CD4-positive, alpha-beta T cell (primary cell): ENCODE data around the gene MYCBP2. TPM values are rescaled to one million over a fixed set of nuclear protein-coding genes. Genes with fewer than 3 reads are reported as not detected.

Source experiments
- ATAC-seq: fragments of 200-7000 bp; cut with Tn5 transposase; one replicate; pipeline ENCODE4 v1.10.0; 2022; ENCODE audit warnings: mild to moderate bottlenecking; ENCODE audit not compliant: poor library complexity
- CTCF ChIA-PET: fragments of 350-600 bp; sonication (Branson Sonifier 250); formaldehyde crosslinking; loops from one replicate; lab custom pipeline; 2021; ENCODE audit warnings: antibody characterized with exemption, inconsistent platforms; lab: Charles Lee
- POLR2A ChIA-PET: fragments of 350-600 bp; sonication (Branson Sonifier 250); formaldehyde crosslinking; loops from one replicate; lab custom pipeline; 2021; ENCODE audit warnings: antibody characterized with exemption, inconsistent platforms; lab: Charles Lee
- DNase-seq, 14 experiments: peaks; one replicate each; pipeline ENCODE4 v3.0.0-alpha.2; 2013 to 2020; ENCODE audit warnings: mixed read lengths in 2 of 14
- H3K27ac ChIP-seq, 2 donors: one replicate each; pipeline versions ENCODE4 v1.5.1 to v1.7.0; 2013; ENCODE audit warnings: low read length in 2 of 2, low read depth in 1 of 2, mild to moderate bottlenecking in 1 of 2
- H3K27me3 ChIP-seq, 2 experiments: 1 replicate in 1 of 2; 2 replicates in 1 of 2; pipeline versions ENCODE4 v1.6.1 to v1.7.0; 2013; ENCODE audit warnings: low read length in 2 of 2, control low read depth in 1 of 2, mild to moderate bottlenecking in 1 of 2, moderate library complexity in 1 of 2; ENCODE audit not compliant: insufficient read depth in 2 of 2, control insufficient read depth in 1 of 2
- H3K36me3 ChIP-seq: one replicate; pipeline ENCODE4 v1.6.1; 2013; ENCODE audit warnings: low read length, control low read depth; ENCODE audit not compliant: insufficient read depth
- H3K4me1 ChIP-seq: one replicate; pipeline ENCODE4 v1.6.1; 2013; ENCODE audit warnings: low read length, control low read depth; ENCODE audit not compliant: insufficient read depth
- H3K4me3 ChIP-seq: one replicate; pipeline ENCODE4 v1.5.1; 2013; ENCODE audit warnings: mild to moderate bottlenecking, low read length, moderate library complexity
- H3K9me3 ChIP-seq, 2 experiments: 1 replicate in 1 of 2; 2 replicates in 1 of 2; pipeline versions ENCODE4 v1.6.1 to v1.7.0; 2013; ENCODE audit warnings: low read length in 2 of 2, mild to moderate bottlenecking in 2 of 2, control low read depth in 1 of 2, moderate library complexity in 1 of 2; ENCODE audit not compliant: control insufficient read depth in 1 of 2, insufficient read depth in 1 of 2
- H3K27ac Mint-ChIP-seq: one replicate; pipeline ENCODE4 v1.8.0; 2020; ENCODE audit warnings: mixed read lengths
- H3K27me3 Mint-ChIP-seq: one replicate; pipeline ENCODE4 v1.8.0; 2021; ENCODE audit warnings: mixed read lengths
- H3K36me3 Mint-ChIP-seq: one replicate; pipeline ENCODE4 v1.8.0; 2021; ENCODE audit warnings: low read depth, mixed read lengths
- H3K4me1 Mint-ChIP-seq: one replicate; pipeline ENCODE4 v1.8.0; 2021; ENCODE audit warnings: low read depth, mixed read lengths
- H3K4me3 Mint-ChIP-seq: one replicate; pipeline ENCODE4 v1.8.0; 2020; ENCODE audit warnings: mild to moderate bottlenecking, mixed read lengths
- H3K9me3 Mint-ChIP-seq: one replicate; pipeline ENCODE4 v1.8.0; 2020; ENCODE audit warnings: mixed read lengths
- intact Hi-C, 2 experiments: fragments of 100-400 bp; cut with DNase I in 1 of 2; cut with micrococcal nuclease in 1 of 2; formaldehyde crosslinking; loops; one replicate each; pipeline versions ENCODE4 v1.15.1 to v1.9.0; 2023 to 2025; cut with DNase I, micrococcal nuclease
- total RNA-seq, 174 experiments: library from RNA in 2 of 174; stranded (reverse) in 2 of 174; gene quantifications; one replicate each; pipeline ENCODE4 v1.2.3 and lab custom pipeline; 2021 to 2026
- TF ChIP-seq, protein P1 (sequence below): fragments of 200-600 bp; IDR thresholded peaks from one replicate; pipeline ENCODE4 v1.8.0; 2022; ENCODE audit warnings: antibody characterized with exemption, mild to moderate bottlenecking

MYCBP2 gene
- total RNA-seq, 2 experiments from 2014 or later, result 116 to 119 TPM

DNA sequence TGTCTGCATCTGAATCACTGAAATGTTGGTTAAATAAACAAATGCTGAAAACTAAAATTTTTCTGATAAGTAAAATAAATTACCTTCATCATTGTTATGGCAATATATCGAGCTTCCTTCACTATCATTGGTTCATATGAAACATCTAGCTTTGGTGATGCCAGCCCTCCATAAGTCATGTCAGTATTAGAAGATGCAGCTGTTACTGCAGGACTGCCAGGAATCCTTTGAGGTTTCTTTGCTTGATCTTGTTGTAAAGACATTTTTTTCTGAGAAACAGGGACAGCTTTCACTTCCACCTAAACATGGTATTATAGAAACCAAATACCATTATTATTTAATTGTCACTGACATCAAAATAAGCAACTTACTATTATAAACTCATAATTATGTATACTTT is 176.2 kb downstream of the MYCBP2 start:
- TF ChIP-seq, protein P1, sequence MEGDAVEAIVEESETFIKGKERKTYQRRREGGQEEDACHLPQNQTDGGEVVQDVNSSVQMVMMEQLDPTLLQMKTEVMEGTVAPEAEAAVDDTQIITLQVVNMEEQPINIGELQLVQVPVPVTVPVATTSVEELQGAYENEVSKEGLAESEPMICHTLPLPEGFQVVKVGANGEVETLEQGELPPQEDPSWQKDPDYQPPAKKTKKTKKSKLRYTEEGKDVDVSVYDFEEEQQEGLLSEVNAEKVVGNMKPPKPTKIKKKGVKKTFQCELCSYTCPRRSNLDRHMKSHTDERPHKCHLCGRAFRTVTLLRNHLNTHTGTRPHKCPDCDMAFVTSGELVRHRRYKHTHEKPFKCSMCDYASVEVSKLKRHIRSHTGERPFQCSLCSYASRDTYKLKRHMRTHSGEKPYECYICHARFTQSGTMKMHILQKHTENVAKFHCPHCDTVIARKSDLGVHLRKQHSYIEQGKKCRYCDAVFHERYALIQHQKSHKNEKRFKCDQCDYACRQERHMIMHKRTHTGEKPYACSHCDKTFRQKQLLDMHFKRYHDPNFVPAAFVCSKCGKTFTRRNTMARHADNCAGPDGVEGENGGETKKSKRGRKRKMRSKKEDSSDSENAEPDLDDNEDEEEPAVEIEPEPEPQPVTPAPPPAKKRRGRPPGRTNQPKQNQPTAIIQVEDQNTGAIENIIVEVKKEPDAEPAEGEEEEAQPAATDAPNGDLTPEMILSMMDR, result no peak
- ChIA-PET POLR2A (no interaction called here), CTCF (no interaction called here)
- no peak overlapping the region for H3K27ac ChIP-seq
- no peaks in the 10 kb centered on the region for H3K27me3 ChIP-seq
- no peak overlapping the region for H3K27ac Mint-ChIP-seq
- no peaks in the 10 kb centered on the region for H3K9me3 ChIP-seq
- no peaks in the 10 kb centered on the region for H3K4me1 Mint-ChIP-seq
- no peaks in the 10 kb centered on the region for H3K9me3 Mint-ChIP-seq
- no peak overlapping the region for H3K4me3 ChIP-seq
- H3K36me3 Mint-ChIP-seq, result peaks cover 82% of the 10 kb centered on the region
- ATAC-seq (no peak), DNase-seq (no peak)
- no peaks in the 10 kb centered on the region for H3K27me3 Mint-ChIP-seq
- H3K4me3 Mint-ChIP-seq, result no peak overlapping the region
- peaks cover 60% of the 10 kb centered on the region for H3K36me3 ChIP-seq
- no peaks in the 10 kb centered on the region for H3K4me1 ChIP-seq
- intact Hi-C loops, result no loop called here

DNA sequence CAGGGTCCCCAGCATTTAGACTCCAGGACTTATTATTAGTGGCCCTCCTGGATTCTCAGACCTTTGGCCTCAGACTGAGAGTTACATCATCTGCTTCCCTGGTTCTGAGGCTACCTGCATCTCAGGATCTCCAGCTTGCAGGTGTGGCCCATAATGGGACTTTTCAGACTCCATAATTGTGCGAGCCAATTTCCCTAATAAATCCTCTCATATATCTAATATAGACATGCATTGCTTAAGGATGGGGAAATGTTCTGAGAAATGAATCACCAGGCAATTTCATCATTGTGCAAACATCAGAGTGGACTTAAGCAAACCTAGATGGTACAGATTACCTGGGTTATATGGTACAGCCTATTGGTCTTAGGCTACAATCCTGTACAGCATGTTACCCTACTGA is 183.5 kb downstream of the MYCBP2 start:
- Mint-ChIP-seq H3K27ac (no peak overlapping the region), H3K27me3 (no peaks in the 10 kb centered on the region), H3K4me1 (no peaks in the 10 kb centered on the region), H3K36me3 (peaks cover 94% of the 10 kb centered on the region), H3K9me3 (no peaks in the 10 kb centered on the region), H3K4me3 (no peak overlapping the region)
- Histone ChIP-seq H3K4me1 (no peaks in the 10 kb centered on the region), H3K9me3 (no peaks in the 10 kb centered on the region), H3K27me3 (no peaks in the 10 kb centered on the region), H3K4me3 (no peak overlapping the region), H3K27ac (no peak overlapping the region), H3K36me3 (peaks cover 77% of the 10 kb centered on the region)
- no peak for ATAC-seq
- ChIA-PET POLR2A (no interaction called here), CTCF (no interaction called here)
- no peak for DNase-seq
- TF ChIP-seq, protein P1, result no peak
- intact Hi-C loops, result no loop called here

DNA sequence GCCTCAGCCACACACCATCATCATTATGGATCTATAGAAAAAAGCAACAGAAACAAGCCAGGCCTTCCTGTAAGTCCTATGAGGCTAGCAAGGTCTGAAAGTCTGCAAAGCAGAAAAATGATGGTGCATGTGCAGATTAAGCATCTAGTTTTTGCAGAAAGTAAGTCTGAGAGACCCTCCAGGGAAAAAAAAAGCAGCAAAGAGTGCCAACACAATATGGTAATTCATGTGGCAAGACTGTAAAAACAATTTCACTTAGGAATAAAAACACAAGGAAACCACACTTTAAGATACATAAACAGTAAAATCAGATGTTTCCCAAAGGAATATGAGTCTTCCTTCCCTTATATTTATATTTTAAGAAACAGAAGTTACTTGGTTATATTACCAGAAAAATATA is 187.6 kb downstream of the MYCBP2 start:
- TF ChIP-seq, protein P1, result no peak
- no peak overlapping the region for H3K27ac Mint-ChIP-seq
- ChIA-PET POLR2A (no interaction called here), CTCF (no interaction called here)
- H3K27me3 ChIP-seq, result no peaks in the 10 kb centered on the region
- no peak for ATAC-seq
- H3K4me3 ChIP-seq, result no peak overlapping the region
- peaks cover 77% of the 10 kb centered on the region for H3K36me3 ChIP-seq
- intact Hi-C loops, result no loop called here
- H3K9me3 Mint-ChIP-seq, result no peaks in the 10 kb centered on the region
- H3K27me3 Mint-ChIP-seq, result no peaks in the 10 kb centered on the region
- no peak overlapping the region for H3K27ac ChIP-seq
- no peak overlapping the region for H3K4me3 Mint-ChIP-seq
- H3K36me3 Mint-ChIP-seq, result peaks cover 99% of the 10 kb centered on the region
- H3K9me3 ChIP-seq, result no peaks in the 10 kb centered on the region
- H3K4me1 ChIP-seq, result no peaks in the 10 kb centered on the region
- no peaks in the 10 kb centered on the region for H3K4me1 Mint-ChIP-seq
- no peak for DNase-seq
